BLaER1 (cell line): ENCODE measurements around the gene SETMAR.

Experiments used
- H3K27ac ChIP-seq: shearing (Covaris generic); formaldehyde crosslinking; 2 replicates; pipeline ENCODE4 v1.8.1; 2022
- H3K27me3 ChIP-seq: shearing (Covaris generic); formaldehyde crosslinking; 2 replicates; pipeline ENCODE4 v1.8.1; 2022
- H3K36me3 ChIP-seq: shearing (Covaris generic); formaldehyde crosslinking; 2 replicates; pipeline ENCODE4 v1.8.1; 2022
- H3K4me1 ChIP-seq: shearing (Covaris generic); formaldehyde crosslinking; 2 replicates; pipeline ENCODE4 v1.8.1; 2022
- H3K4me2 ChIP-seq: shearing (Covaris generic); formaldehyde crosslinking; 2 replicates; pipeline ENCODE4 v1.8.1; 2022
- H3K4me3 ChIP-seq: shearing (Covaris generic); formaldehyde crosslinking; 2 replicates; pipeline ENCODE4 v1.8.1; 2022
- H3K9ac ChIP-seq: shearing (Covaris generic); formaldehyde crosslinking; 2 replicates; pipeline ENCODE4 v1.8.1; 2022
- H3K9me3 ChIP-seq: shearing (Covaris generic); formaldehyde crosslinking; 2 replicates; pipeline ENCODE4 v1.8.1; 2022
- H4K20me1 ChIP-seq: shearing (Covaris generic); formaldehyde crosslinking; 2 replicates; pipeline ENCODE4 v1.8.1; 2022
- Cebpa-rat ChIP-seq: shearing (Covaris generic); IDR thresholded peaks from 2 replicates; pipeline ENCODE4 v1.8.1; 2022

Gene SETMAR

DNA sequence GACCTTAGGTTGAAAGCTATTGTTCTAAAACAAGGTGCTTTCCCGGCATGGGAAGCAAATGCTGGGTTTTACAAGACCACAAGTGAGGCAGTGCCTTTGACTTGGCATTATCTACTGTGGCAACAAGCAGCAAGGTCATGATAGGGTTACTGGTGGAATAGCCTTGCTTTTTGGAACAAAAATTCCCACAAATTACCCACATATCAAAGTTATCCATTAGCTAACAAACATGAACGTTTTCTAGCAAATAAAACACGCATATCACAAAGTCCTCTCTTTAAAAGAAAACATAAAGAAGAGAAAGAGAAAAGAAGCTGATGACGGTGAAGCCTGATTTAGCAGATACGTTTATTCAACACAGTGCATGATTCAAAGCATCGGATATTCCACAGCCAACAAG, 57.6 kb downstream of the SETMAR start:
- H3K4me1 ChIP-seq: no peaks in the 10 kb centered on the region
- no peak for TF ChIP-seq Cebpa-rat
- H3K27ac ChIP-seq: no peak overlapping the region
- no peaks in the 10 kb centered on the region for H3K27me3 ChIP-seq
- H3K4me2 ChIP-seq: no peak overlapping the region
- peaks cover 8% of the 10 kb centered on the region for H3K36me3 ChIP-seq
- no peaks in the 10 kb centered on the region for H3K9me3 ChIP-seq
- H4K20me1 ChIP-seq: no peaks in the 10 kb centered on the region
- H3K9ac ChIP-seq: no peak overlapping the region
- H3K4me3 ChIP-seq: no peak overlapping the region

DNA sequence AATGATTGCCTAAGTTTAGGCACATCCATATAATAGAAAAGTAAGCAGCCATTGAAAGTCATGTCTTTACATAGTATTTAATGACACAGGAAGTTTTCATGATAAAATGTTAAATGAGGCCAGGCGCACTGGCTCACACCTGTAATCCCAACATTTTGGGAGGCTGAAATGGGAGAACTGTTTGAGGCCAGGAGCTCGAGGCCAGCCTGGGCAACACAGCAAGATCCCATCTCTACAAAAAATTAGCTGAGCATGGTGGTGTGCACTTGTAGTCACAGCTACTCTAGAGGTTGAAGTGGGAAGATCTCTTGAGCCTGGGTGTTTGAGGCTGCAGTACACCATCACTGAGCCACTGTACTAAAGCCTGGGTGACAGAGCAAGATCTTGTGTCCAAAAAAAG, 59.4 kb downstream of the SETMAR start:
- no peaks in the 10 kb centered on the region for H3K4me1 ChIP-seq
- no peak for TF ChIP-seq Cebpa-rat
- no peaks in the 10 kb centered on the region for H3K9me3 ChIP-seq
- no peak overlapping the region for H3K4me2 ChIP-seq
- H3K9ac ChIP-seq: no peak overlapping the region
- no peak overlapping the region for H3K4me3 ChIP-seq
- peaks cover 8% of the 10 kb centered on the region for H3K36me3 ChIP-seq
- H4K20me1 ChIP-seq: no peaks in the 10 kb centered on the region
- no peak overlapping the region for H3K27ac ChIP-seq
- H3K27me3 ChIP-seq: no peaks in the 10 kb centered on the region
